H1 (cell line): Measurements from ENCODE around the gene SIK3. TPM values are rescaled to one million over a fixed set of nuclear protein-coding genes. Genes with fewer than 3 reads are reported as not detected.

Experiments
- CTCF ChIA-PET: fragments of 300-600 bp; sonication (Branson Sonifier 250); formaldehyde crosslinking; loops from one replicate; lab custom pipeline; 2021; ENCODE audit not compliant: partially characterized antibody; lab: Charles Lee
- POLR2A ChIA-PET: fragments of 300-600 bp; sonication (Branson Sonifier 250); formaldehyde crosslinking; loops from one replicate; lab custom pipeline; 2021; ENCODE audit warnings: inconsistent platforms; ENCODE audit not compliant: partially characterized antibody; lab: Charles Lee
- DNase-seq, 2 experiments: peaks; one replicate each; pipeline versions ENCODE4 v3.0.0 to v3.0.0-alpha.2; 2010 to 2022; ENCODE audit warnings: low spot score in 2 of 2, low read depth in 1 of 2, mixed read lengths in 1 of 2
- FAIRE-seq: peaks from 2 replicates; lab custom pipeline; 2011; peaks lifted over from hg19 to GRCh38; lab: Jason Lieb, UNC
- H2AFZ ChIP-seq: 2 replicates; pipeline ENCODE4 v1.8.1; 2012; ENCODE audit warnings: low read length, inconsistent platforms
- H2AK5ac ChIP-seq: 2 replicates; pipeline ENCODE4 v1.6.1; 2013; ENCODE audit warnings: low read depth, low read length
- H2BK120ac ChIP-seq: replicated peaks from 2 replicates; pipeline ENCODE3; 2013; ENCODE audit warnings: low read depth, low read length, inconsistent platforms
- H2BK12ac ChIP-seq: 2 replicates; pipeline ENCODE4 v1.6.1; 2013; ENCODE audit warnings: low read depth, low read length
- H2BK15ac ChIP-seq: 2 replicates; pipeline ENCODE4 v1.6.1; 2013; ENCODE audit warnings: low read length
- H2BK20ac ChIP-seq: 2 replicates; pipeline ENCODE4 v1.6.1; 2013; ENCODE audit warnings: low read length
- H2BK5ac ChIP-seq: 2 replicates; pipeline ENCODE4 v1.6.1; 2013; ENCODE audit warnings: low read depth, low read length
- H3K14ac ChIP-seq: 2 replicates; pipeline ENCODE4 v1.6.1; 2013; ENCODE audit warnings: inconsistent platforms; ENCODE audit not compliant: insufficient read length
- H3K18ac ChIP-seq: 2 replicates; pipeline ENCODE4 v1.6.1; 2013; ENCODE audit warnings: low read length; ENCODE audit errors: extremely low read depth
- H3K23ac ChIP-seq: 2 replicates; pipeline ENCODE4 v1.6.1; 2013; ENCODE audit warnings: inconsistent platforms; ENCODE audit not compliant: insufficient read length
- H3K23me2 ChIP-seq: 2 replicates; pipeline ENCODE4 v1.6.1; 2013; ENCODE audit warnings: low read depth, low read length
- H3K27ac ChIP-seq: 2 replicates; pipeline ENCODE4 v1.6.1; 2011; ENCODE audit warnings: low read depth, low read length, inconsistent platforms
- H3K27me3 ChIP-seq, 4 experiments: replicated peaks in 1 of 4; 1 replicate in 1 of 4; 2 replicates in 3 of 4; pipeline versions ENCODE4 v1.6.1 to v1.8.1; 2011 to 2013; ENCODE audit warnings: low read length in 3 of 4, mild to moderate bottlenecking in 3 of 4, inconsistent platforms in 2 of 4, mixed read lengths in 2 of 4, moderate library complexity in 1 of 4; ENCODE audit not compliant: control insufficient read depth in 3 of 4, insufficient read depth in 3 of 4; ENCODE audit errors: extremely low read depth in 1 of 4
- H3K36me3 ChIP-seq, 4 experiments: 2 replicates each; pipeline versions ENCODE4 v1.6.1 to v1.8.1; 2011 to 2013; ENCODE audit warnings: mild to moderate bottlenecking in 4 of 4, low read length in 3 of 4, moderate library complexity in 2 of 4, control low read depth in 1 of 4, inconsistent platforms in 1 of 4; ENCODE audit not compliant: insufficient read depth in 4 of 4, control insufficient read depth in 2 of 4
- H3K4ac ChIP-seq: replicated peaks from 2 replicates; pipeline ENCODE3; 2013; ENCODE audit warnings: low read length, low read depth, mixed read lengths, inconsistent platforms; ENCODE audit not compliant: insufficient read length
- H3K4me1 ChIP-seq, 4 experiments: replicated peaks in 1 of 4; 1 replicate in 1 of 4; 2 replicates in 3 of 4; pipeline versions ENCODE4 v1.6.1 to v1.8.1; 2011 to 2013; ENCODE audit warnings: low read length in 3 of 4, inconsistent platforms in 2 of 4, mixed read lengths in 1 of 4; ENCODE audit not compliant: insufficient read depth in 4 of 4, control insufficient read depth in 3 of 4
- H3K4me2 ChIP-seq, 2 experiments: 2 replicates each; pipeline versions ENCODE4 v1.6.1 to v1.8.1; 2011 to 2013; ENCODE audit warnings: low read depth in 2 of 2, low read length in 2 of 2, control low read depth in 1 of 2, inconsistent platforms in 1 of 2, mild to moderate bottlenecking in 1 of 2; ENCODE audit not compliant: insufficient read depth in 1 of 2
- H3K4me3 ChIP-seq, 4 experiments: fragments of 200-600, 300-600 bp in 1 of 4; sonication (generic), shearing (Covaris generic), sonication (Bioruptor Twin) in 1 of 4; 2 replicates each; pipeline versions ENCODE4 v1.5.1 to v1.8.1; 2011 to 2016; ENCODE audit warnings: low read length in 4 of 4, low read depth in 3 of 4, control low read depth in 2 of 4, inconsistent platforms in 2 of 4, mild to moderate bottlenecking in 2 of 4, mixed read lengths in 1 of 4, moderate library complexity in 1 of 4; ENCODE audit not compliant: insufficient read depth in 2 of 4; ENCODE audit errors: extremely low read depth in 1 of 4
- H3K56ac ChIP-seq: replicated peaks from 2 replicates; pipeline ENCODE3; 2013; ENCODE audit warnings: low read depth, mild to moderate bottlenecking, mixed read lengths, low read length, inconsistent platforms; ENCODE audit not compliant: insufficient read length
- H3K79me1 ChIP-seq: 2 replicates; pipeline ENCODE4 v1.6.1; 2013; ENCODE audit warnings: low read depth, low read length, control low read depth
- H3K79me2 ChIP-seq, 2 experiments: 2 replicates each; pipeline versions ENCODE4 v1.6.1 to v1.8.1; 2012 to 2013; ENCODE audit warnings: low read length in 2 of 2, mild to moderate bottlenecking in 2 of 2, inconsistent platforms in 1 of 2; ENCODE audit not compliant: insufficient read depth in 2 of 2, control insufficient read depth in 1 of 2
- H3K9ac ChIP-seq, 4 experiments: replicated peaks in 1 of 4; 1 replicate in 1 of 4; 2 replicates in 3 of 4; pipeline versions ENCODE4 v1.6.1 to v1.8.1; 2011 to 2013; ENCODE audit warnings: low read depth in 3 of 4, low read length in 3 of 4, control low read depth in 2 of 4, mild to moderate bottlenecking in 2 of 4, moderate library complexity in 2 of 4, inconsistent platforms in 1 of 4; ENCODE audit errors: extremely low read depth in 1 of 4
- H3K9me3 ChIP-seq, 2 experiments: 2 replicates each; pipeline versions ENCODE4 v1.6.1 to v1.8.1; 2012 to 2013; ENCODE audit warnings: mild to moderate bottlenecking in 2 of 2, moderate library complexity in 2 of 2, control low read depth in 1 of 2, inconsistent platforms in 1 of 2, low read depth in 1 of 2, low read length in 1 of 2, mixed read lengths in 1 of 2; ENCODE audit not compliant: insufficient read depth in 2 of 2
- H4K20me1 ChIP-seq, 2 experiments: replicated peaks in 1 of 2; 2 replicates each; pipeline versions ENCODE3 to v1.8.1; 2011 to 2013; ENCODE audit warnings: inconsistent platforms in 2 of 2, low read length in 2 of 2, mild to moderate bottlenecking in 1 of 2; ENCODE audit not compliant: insufficient read depth in 2 of 2, control insufficient read depth in 1 of 2
- H4K5ac ChIP-seq: 2 replicates; pipeline ENCODE4 v1.6.1; 2013; ENCODE audit warnings: low read length, low read depth, mixed read lengths, inconsistent platforms; ENCODE audit not compliant: insufficient read length
- H4K8ac ChIP-seq: 2 replicates; pipeline ENCODE4 v1.8.0; 2013; ENCODE audit warnings: mild to moderate bottlenecking, moderate library complexity, low read length, inconsistent platforms; ENCODE audit not compliant: insufficient read depth; ENCODE audit errors: extremely low read depth
- H4K91ac ChIP-seq: replicated peaks from 2 replicates; pipeline ENCODE3; 2013; ENCODE audit warnings: low read length, mixed read lengths, inconsistent platforms; ENCODE audit not compliant: insufficient read length
- CEBPB ChIP-seq: IDR thresholded peaks from 2 replicates; pipeline ENCODE4 v1.6.1; 2012; ENCODE audit warnings: low read depth, low read length
- CREB1 ChIP-seq: IDR thresholded peaks from 2 replicates; pipeline ENCODE4 v1.6.1; 2012; ENCODE audit warnings: inconsistent platforms
- EZH2 ChIP-seq: fragments of 200-600 bp; sonication (generic); IDR thresholded peaks from 2 replicates; pipeline ENCODE4 v1.7.1; 2012; ENCODE audit warnings: low read depth, mild to moderate bottlenecking, moderate library complexity, low read length, inconsistent platforms; ENCODE audit not compliant: severe bottlenecking
- KDM4A ChIP-seq: IDR thresholded peaks from one replicate; pipeline ENCODE4 v1.7.1; 2012; ENCODE audit warnings: low read depth, mild to moderate bottlenecking, moderate library complexity, low read length, inconsistent platforms; ENCODE audit not compliant: severe bottlenecking
- POU5F1 ChIP-seq: IDR thresholded peaks from 2 replicates; pipeline ENCODE4 v1.6.1; 2011; ENCODE audit warnings: low read depth, mild to moderate bottlenecking, low read length, moderate library complexity
- SRF ChIP-seq: IDR thresholded peaks from 2 replicates; pipeline ENCODE4 v1.6.1; 2011; ENCODE audit warnings: mild to moderate bottlenecking, low read depth, low read length, moderate library complexity
- TBP ChIP-seq: IDR thresholded peaks from 2 replicates; pipeline ENCODE4 v1.6.1; 2011; ENCODE audit warnings: low read depth, low read length, improper control_type of control experiment
- TCF12 ChIP-seq: IDR thresholded peaks from 2 replicates; pipeline ENCODE4 v1.6.1; 2011; ENCODE audit warnings: low read depth, mild to moderate bottlenecking, low read length
- WGBS, 2 experiments: shearing (Covaris generic) in 1 of 2; methylation state at CpG; one replicate each; pipeline versions ENCODE4 v1.1.6 to v1.1.7; 2013 to 2015; ENCODE audit warnings: low lambda C conversion rate in 2 of 2, mixed read lengths in 2 of 2, inconsistent platforms in 1 of 2, low coverage in 1 of 2, missing lambda C conversion rate in 1 of 2; ENCODE audit not compliant: insufficient replicate concordance in 2 of 2, insufficient coverage in 1 of 2, insufficient read length in 1 of 2; ENCODE audit errors: extremely low coverage in 1 of 2, missing lambda C conversion rate in 1 of 2; 5-methylcytosine and 5-hydroxymethylcytosine counted together
- polyA plus RNA-seq, 7 experiments: library from polyadenylated mRNA; depleted of rRNA in 3 of 7; stranded (reverse) in 5 of 7; unstranded in 2 of 7; fragments of >200 nt in 5 of 7; fragments of 200-250 nt in 2 of 7; gene quantifications; 1 replicate in 5 of 7; 2 replicates in 1 of 7; 4 replicates in 1 of 7; pipeline versions ENCODE4 v1.2.1 to v1.2.3, GENCODE V29; 2011 to 2013; ENCODE audit warnings: missing spikeins in 2 of 7, mixed read lengths in 2 of 7
- total RNA-seq: library from RNA; stranded (reverse); fragmentation: NEBNext Ultra II Directional; extraction: Animal tissue kit (Norgen Biotek cat#: 25700); gene quantifications from 2 replicates; pipeline ENCODE4 v1.2.1, GENCODE V29; 2021
- TF ChIP-seq, protein P1 (sequence below), 3 experiments: IDR thresholded peaks; 1 replicate in 2 of 3; 2 replicates in 1 of 3; pipeline versions ENCODE4 v1.5.1 to v1.6.1; 2011; ENCODE audit warnings: low read length in 3 of 3, mild to moderate bottlenecking in 3 of 3, inconsistent platforms in 2 of 3, low read depth in 1 of 3, moderate library complexity in 1 of 3; ENCODE audit not compliant: insufficient read depth in 1 of 3; ENCODE audit errors: control extremely low read depth in 1 of 3

Gene SIK3
- total and polyA plus RNA-seq, 2 of the 8 experiments (the other 6 are each of a cell fraction or from before 2014, with no cell fraction given): 19.9 to 32.1 TPM

- DNase-seq (peak; percentile 21 to 51), FAIRE-seq (no peak)
- no peak overlapping the region for H4K91ac ChIP-seq
- no peaks in the 10 kb centered on the region for H3K9me3 ChIP-seq
- no peaks in the 10 kb centered on the region for H3K27me3 ChIP-seq
- H2BK120ac ChIP-seq: no peak overlapping the region
- no peak overlapping the region for H3K56ac ChIP-seq
- H3K9ac ChIP-seq: no peak overlapping the region; a peak in 1 of 7 replicates
- H3K36me3 ChIP-seq: no peaks in the 10 kb centered on the region; a peak in 1 of 8 replicates
- peak overlapping the region; percentile 24 to 95 (median 86); a peak in 7 of 8 replicates for H3K4me3 ChIP-seq
- H3K18ac ChIP-seq: no peak overlapping the region
- H2AK5ac ChIP-seq: no peak overlapping the region
- no peak overlapping the region for H4K8ac ChIP-seq
- H3K23ac ChIP-seq: no peak overlapping the region
- H3K79me1 ChIP-seq: peaks cover 4% of the 10 kb centered on the region
- 58% methylated on average over 6 of the region's 6 CpGs; no CpG with 5 or more reads in 1 of the 2 experiments for WGBS, 2 experiments
- no peak overlapping the region for H3K4ac ChIP-seq
- peaks cover 5 to 15% (median 10%) of the 10 kb centered on the region in 4 experiments; a peak in 6 of 7 replicates for H3K4me1 ChIP-seq
- CTCF ChIA-PET: interaction anchor here (0.5 to 2.6 kb wide), 9 partner anchors 8 to 306 kb away, joined by 3 to 22 read pairs (median 4); no protein-coding TSS in a partner anchor
- H2AFZ ChIP-seq: no peak overlapping the region
- POLR2A ChIA-PET: interaction anchor here (0.5 to 3.1 kb wide), 9 partner anchors 11 to 1583 kb away, joined by 3 to 13 read pairs (median 4); partner anchors contain the start of genes PAFAH1B2 and ZPR1
- H2BK20ac ChIP-seq: no peak overlapping the region
- no peak overlapping the region for H3K14ac ChIP-seq
- peaks cover 14 to 64% of the 10 kb centered on the region in 2 experiments for H3K79me2 ChIP-seq
- H2BK15ac ChIP-seq: no peak overlapping the region
- H3K4me2 ChIP-seq: peak overlapping the region; percentile 55 to 84
- no peak overlapping the region for H3K27ac ChIP-seq
- peaks cover 9 to 15% of the 10 kb centered on the region in 2 experiments for H4K20me1 ChIP-seq
- H4K5ac ChIP-seq: no peak overlapping the region
- H2BK5ac ChIP-seq: no peak overlapping the region
- H3K23me2 ChIP-seq: no peaks in the 10 kb centered on the region; the same call in 1 of the 2 replicates
- no peak overlapping the region; the same call in 1 of the 2 replicates for H2BK12ac ChIP-seq
- TF ChIP-seq CREB1 (no peak), CEBPB (no peak), SRF (no peak), TBP (peak; percentile 37; the same call in 1 of the 2 replicates), TCF12 (no peak), EZH2 (no peak), POU5F1 (no peak), KDM4A (no peak)
- TF ChIP-seq, protein P1, sequence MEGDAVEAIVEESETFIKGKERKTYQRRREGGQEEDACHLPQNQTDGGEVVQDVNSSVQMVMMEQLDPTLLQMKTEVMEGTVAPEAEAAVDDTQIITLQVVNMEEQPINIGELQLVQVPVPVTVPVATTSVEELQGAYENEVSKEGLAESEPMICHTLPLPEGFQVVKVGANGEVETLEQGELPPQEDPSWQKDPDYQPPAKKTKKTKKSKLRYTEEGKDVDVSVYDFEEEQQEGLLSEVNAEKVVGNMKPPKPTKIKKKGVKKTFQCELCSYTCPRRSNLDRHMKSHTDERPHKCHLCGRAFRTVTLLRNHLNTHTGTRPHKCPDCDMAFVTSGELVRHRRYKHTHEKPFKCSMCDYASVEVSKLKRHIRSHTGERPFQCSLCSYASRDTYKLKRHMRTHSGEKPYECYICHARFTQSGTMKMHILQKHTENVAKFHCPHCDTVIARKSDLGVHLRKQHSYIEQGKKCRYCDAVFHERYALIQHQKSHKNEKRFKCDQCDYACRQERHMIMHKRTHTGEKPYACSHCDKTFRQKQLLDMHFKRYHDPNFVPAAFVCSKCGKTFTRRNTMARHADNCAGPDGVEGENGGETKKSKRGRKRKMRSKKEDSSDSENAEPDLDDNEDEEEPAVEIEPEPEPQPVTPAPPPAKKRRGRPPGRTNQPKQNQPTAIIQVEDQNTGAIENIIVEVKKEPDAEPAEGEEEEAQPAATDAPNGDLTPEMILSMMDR (IDR thresholded peaks at IDR 0.05; ENCODE audit: control extremely low read depth in 1 of 3, insufficient read depth in 1 of 3, low read depth in 1 of 3, low read length in 3 of 3): peak in 2 of 3 experiments; percentile 35; a peak in 2 of 4 replicates
Measured at GRCh38 chr11:117096201-117096991, 1.8 kb downstream of the SIK3 start.
